Ramos (cell line): Measurements from ENCODE around the gene FRG1.
"Not testable (repeated sequence)": the region's sequence is repeated elsewhere in the genome, so short reads cannot be mapped to it uniquely, and the experiment has no call there.

Experiments
- in situ Hi-C: fragments of 300-500 bp; cut with MboI; formaldehyde crosslinking; loops from one replicate; pipeline ENCODE4 v1.14.3; 2022; ENCODE audit warnings: low sequenced_read_pairs; ENCODE audit not compliant: unreplicated experiment

Gene FRG1

GRCh38 chr4:189940178-189941004, at the start of gene FRG1:
Gene FRG1, plus strand, starts transcription at chr4:189940872. Its CDS starts 138 bp downstream, at chr4:189941010.
- in situ Hi-C loops, result no loop called here

DNA sequence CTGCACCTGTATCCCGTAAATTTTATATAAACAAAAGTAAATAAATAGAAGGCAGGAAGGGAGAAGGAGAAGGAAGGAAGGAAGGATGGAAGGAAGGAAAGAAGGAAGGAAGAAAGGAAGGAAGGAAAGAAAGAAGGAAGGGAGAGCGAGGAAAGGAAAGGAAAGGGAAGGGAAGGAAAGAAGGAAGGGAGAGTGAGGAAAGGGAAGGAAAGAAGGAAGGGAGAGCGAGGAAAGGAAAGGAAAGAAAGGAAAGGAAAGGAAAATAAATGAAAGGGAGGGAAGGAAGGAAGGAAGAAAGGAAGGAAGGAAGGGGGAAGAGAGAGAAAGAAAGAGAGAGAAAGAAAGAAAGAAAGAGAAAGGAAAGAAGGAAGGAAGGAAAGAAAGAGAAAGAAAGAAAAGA, 43.0 kb upstream of the FRG1 start:
- in situ Hi-C loops, result no loop called here

GRCh38 chr4:189899481-189900015, 41.1 kb upstream of the FRG1 start:
- in situ Hi-C loops, result not testable (repeated sequence)

- in situ Hi-C loops, result not testable (repeated sequence)
These were observed 36.1 kb upstream of the FRG1 start for GRCh38 chr4:189904420-189905027.

- in situ Hi-C loops, result no loop called here
These were observed 28.5 kb upstream of the FRG1 start for GRCh38 chr4:189912170-189912569.

DNA sequence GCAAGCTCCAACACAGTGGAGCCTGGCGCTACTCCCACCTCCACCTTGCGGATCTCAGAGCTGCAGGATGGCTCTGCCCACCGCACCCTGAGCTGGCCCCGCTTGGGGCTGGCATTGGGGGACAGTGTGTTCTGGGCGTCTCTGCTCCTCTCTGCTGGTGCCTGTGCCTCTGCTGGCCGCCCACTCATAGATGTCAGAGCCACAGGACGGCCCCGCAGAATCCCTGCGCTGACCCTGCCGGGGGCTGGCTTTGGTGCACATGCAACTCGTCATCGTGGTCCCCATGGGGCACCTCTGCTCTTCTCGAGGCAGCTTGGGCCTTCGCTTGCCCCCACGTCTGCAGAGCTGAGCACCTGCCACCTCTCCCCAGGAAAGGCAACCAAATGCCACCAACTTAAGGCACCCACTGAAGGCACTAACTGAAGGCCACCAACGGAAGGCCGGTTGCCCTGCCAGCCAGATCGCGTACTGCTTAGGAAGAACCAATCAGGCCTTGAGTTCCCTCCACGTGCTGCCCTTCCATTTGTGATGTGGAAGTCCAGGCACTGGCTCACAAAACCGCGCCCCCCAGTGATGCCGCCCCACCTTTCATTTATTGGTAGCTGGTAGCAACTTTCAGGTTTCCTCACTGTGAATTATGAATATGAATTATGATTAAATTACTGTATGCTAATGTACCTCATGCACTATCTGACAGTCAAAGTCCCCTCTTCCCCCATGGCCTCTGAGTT, 23.3 kb upstream of the FRG1 start:
- in situ Hi-C loops, result no loop called here

- in situ Hi-C loops, result no loop called here
These were observed 19.6 kb upstream of the FRG1 start for GRCh38 chr4:189921058-189921457.

- in situ Hi-C loops, result not testable (repeated sequence)
These were observed 13.9 kb upstream of the FRG1 start for GRCh38 chr4:189926742-189927141.

DNA sequence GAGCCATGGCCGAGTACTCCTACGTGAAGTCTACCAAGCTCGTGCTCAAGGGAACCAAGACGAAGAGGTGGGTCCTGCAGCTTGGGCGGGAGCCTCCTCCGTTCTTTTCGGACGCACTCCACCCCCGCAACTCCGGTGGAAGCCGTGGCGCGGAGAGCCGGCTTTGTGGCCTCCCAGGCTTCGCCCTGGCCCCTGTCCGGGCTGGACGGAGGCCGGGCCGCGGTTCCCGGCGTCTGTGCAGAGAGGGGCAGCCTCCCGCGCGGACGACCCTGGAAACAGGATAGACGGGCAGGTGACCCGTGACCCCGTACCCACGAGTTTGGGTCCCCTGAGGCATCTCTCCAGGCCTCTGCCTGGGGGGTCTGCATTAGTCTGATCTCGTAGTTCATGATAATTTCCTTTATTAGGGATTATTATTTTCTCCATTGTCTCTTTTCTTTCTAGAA, 356 bp downstream of the FRG1 start:
- in situ Hi-C loops, result no loop called here

GRCh38 chr4:189942412-189942811, 1.7 kb downstream of the FRG1 start:
- in situ Hi-C loops, result not testable (repeated sequence)

GRCh38 chr4:189944077-189944476, 3.4 kb downstream of the FRG1 start:
- in situ Hi-C loops, result not testable (repeated sequence)

DNA sequence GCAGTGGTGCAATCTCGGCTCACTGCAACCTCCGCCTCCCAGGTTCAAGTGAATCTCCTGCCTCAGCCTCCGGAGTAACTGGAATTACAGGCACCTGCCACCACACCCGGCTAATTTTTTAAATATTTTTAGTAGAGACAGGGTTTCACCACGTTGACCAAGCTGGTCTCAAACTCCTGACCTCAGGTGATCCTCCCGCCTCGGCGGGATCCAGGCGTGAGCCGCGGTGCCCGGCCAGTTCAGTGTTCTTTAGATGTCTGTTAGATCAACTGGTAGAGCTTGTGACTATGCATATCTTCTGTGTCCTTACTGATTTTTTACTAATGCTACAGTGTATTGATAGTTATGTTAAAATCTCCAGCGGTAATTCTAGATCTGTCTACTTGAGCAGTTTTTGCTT, 6.2 kb downstream of the FRG1 start:
- in situ Hi-C loops, result not testable (repeated sequence)

DNA sequence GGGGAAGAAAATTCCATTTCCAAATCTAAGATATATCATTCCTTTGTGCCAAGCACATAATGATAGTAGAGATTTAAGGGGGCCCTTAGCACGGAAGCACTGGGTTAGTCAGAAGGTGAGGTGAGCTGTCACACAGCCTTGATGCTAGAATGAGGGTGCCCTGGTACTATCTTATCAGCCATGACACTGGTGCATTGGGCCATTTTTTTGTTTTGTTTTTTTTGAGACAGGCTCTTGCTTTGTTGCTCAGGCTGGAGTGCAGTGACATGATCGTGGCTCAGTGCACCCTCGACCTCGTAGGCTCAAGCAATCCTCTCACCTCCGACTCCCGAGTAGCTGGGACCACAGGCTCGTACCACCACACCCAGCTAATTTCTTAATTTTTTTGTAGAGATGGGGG, 7.8 kb downstream of the FRG1 start:
- in situ Hi-C loops, result not testable (repeated sequence)

DNA sequence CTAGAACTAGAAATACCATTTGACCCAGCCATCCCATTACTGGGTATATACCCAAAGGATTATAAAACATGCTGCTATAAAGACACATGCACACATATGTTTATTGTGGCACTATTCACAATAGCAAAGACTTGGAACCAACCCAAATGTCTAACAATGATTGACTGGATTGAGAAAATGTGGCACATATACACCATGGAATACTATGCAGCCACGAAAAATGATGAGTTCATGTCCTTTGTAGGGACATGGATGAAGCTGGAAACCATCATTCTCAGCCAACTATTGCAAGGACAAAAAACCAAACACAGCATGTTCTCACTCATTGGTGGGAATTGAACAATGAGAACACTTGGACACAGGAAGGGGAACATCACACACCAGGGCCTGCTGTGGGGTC, 28.6 kb downstream of the FRG1 start:
- in situ Hi-C loops, result not testable (repeated sequence)

DNA sequence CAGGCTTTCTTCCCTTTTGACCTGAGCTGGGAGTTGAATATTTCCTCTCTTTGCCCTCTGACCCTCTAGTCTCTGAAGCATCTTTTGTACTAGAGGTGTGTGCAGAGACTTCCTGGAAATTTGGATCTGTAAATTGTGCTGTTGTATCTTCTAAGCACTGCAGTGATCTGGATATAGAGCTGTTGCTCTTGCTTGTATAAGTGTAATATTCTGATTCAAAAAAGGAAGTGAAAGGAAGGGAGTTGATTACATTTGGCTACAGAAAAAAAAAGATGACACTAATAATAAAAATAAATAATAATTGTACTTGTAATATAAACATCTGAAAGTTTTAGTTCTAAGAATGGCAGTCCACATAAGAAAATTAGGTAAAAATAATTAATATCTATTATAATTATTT, 33.0 kb downstream of the FRG1 start:
- in situ Hi-C loops, result no loop called here

GRCh38 chr4:189974056-189974455, 33.4 kb downstream of the FRG1 start:
- in situ Hi-C loops, result no loop called here

DNA sequence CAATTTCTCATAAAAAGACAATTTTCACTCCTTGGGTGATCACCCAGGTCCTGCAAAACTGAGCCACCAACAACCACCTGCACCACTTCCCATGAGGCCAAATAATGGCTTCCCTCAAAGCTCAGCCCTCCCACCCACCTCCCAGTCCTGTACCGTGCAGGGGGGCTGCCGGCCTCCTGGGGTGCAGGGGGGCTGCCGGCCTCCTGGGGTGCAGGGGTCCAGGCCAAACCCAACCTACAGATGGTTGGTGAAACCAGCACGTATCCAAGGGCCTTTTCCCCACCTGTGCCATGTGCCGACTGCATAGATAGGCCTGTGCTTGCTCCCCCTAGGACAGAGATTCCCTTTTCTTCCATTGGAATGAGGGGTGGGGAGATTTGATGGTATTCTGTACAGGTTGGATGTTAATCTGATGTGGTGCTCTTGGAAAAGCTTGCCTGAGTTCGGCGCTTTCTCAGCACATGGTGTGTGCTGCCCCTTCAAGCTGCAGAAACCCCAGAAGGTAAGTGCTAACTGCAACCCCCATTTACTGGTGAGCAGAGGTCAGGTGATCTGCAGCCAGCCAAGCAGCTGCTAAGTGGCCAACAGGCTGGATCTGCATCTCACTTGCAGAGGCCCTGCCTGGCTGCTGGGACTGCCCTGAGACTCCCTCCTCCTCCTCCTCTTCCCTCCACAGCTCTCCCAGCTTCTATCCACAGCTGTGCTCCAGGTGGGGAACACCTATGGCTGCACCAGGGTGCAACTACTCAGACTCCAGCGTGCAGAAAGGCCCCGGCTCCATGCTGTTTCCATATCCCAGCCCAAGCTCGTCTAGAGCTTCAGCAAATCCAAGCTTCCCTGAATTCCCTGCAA, 38.8 kb downstream of the FRG1 start:
- in situ Hi-C loops, result no loop called here

DNA sequence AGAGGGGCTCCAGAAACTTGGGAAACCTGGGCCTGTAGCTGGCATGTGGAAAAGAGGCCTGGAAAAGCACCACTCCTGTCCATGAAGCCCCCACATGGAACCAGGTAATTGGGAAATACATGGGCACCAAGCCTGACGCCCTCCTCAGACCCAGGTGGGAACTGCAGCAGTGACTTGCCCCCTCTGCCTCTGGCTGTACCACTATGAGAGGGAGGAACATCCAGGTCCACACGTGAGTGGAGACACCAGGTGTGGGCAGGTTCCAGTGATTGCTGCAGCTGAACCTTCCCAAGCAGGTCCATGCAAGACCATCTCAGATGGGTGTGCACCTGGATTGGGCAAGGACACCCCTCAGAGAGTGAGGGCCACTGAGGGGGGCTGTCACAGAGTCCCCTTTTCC, 39.6 kb downstream of the FRG1 start:
- in situ Hi-C loops, result not testable (repeated sequence)

- in situ Hi-C loops, result no loop called here
These were observed 41.3 kb downstream of the FRG1 start for GRCh38 chr4:189981970-189982369.
